Activated naive CD8-positive, alpha-beta T cell treated with anti-CD3 and anti-CD28 coated beads for 36 hours (primary cell): Measurements from ENCODE around the gene LYSMD1. TPM values are rescaled to one million over a fixed set of nuclear protein-coding genes. Genes with fewer than 3 reads are reported as not detected.

Experiments
- DNase-seq: peaks from one replicate; pipeline ENCODE4 v3.0.0; 2021
- H3K27ac Mint-ChIP-seq: one replicate; pipeline ENCODE4 v1.8.0; 2022; ENCODE audit warnings: mild to moderate bottlenecking, moderate library complexity, mixed read lengths
- H3K27me3 Mint-ChIP-seq: one replicate; pipeline ENCODE4 v1.8.0; 2022; ENCODE audit warnings: mild to moderate bottlenecking, mixed read lengths
- H3K36me3 Mint-ChIP-seq: one replicate; pipeline ENCODE4 v1.8.0; 2021; ENCODE audit warnings: mild to moderate bottlenecking, mixed read lengths
- H3K4me1 Mint-ChIP-seq: one replicate; pipeline ENCODE4 v1.8.0; 2021; ENCODE audit warnings: mixed read lengths
- H3K4me3 Mint-ChIP-seq: one replicate; pipeline ENCODE4 v1.8.0; 2022; ENCODE audit warnings: mild to moderate bottlenecking, moderate library complexity, mixed read lengths
- H3K9me3 Mint-ChIP-seq: one replicate; pipeline ENCODE4 v1.8.0; 2022; ENCODE audit warnings: mixed read lengths
- total RNA-seq, 2 experiments: library from RNA; stranded (reverse); gene quantifications; one replicate each; pipeline ENCODE4 v1.2.3, GENCODE V29; 2021

The LYSMD1 gene
- total RNA-seq, 2 experiments from 2014 or later, result 3.5 TPM

DNA sequence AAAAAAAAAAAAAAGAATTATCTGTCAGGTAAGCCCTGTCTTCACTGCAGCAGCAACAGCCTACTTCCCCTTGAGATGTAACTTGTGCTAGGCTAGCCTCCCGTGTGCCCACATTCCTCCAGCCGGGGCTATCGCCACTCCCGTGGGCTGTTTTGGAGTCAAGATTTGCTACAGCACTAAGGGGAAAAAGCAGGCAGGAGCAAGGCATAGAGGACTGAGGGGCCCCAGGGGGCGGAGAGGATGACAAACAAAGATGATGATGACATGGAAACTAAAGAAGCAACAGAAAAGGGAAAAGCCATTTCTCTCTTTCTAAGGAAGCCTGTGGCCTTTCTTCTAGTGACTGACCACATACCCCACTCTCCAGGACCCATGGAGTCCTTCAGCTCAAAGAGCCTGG is 7.4 kb downstream of the LYSMD1 start:
- Mint-ChIP-seq H3K9me3 (peaks cover 2% of the 10 kb centered on the region), H3K4me1 (peaks cover 50% of the 10 kb centered on the region), H3K27me3 (no peaks in the 10 kb centered on the region), H3K4me3 (peak overlapping the region; percentile 94), H3K36me3 (peaks cover 48% of the 10 kb centered on the region), H3K27ac (peak overlapping the region; percentile 94)
- DNase-seq, result peak; percentile 66

- no peaks in the 10 kb centered on the region for H3K27me3 Mint-ChIP-seq
- peaks cover 48% of the 10 kb centered on the region for H3K36me3 Mint-ChIP-seq
- H3K9me3 Mint-ChIP-seq, result peaks cover 2% of the 10 kb centered on the region
Measured at GRCh38 chr1:151157067-151157531, 8.6 kb downstream of the LYSMD1 start.

DNA sequence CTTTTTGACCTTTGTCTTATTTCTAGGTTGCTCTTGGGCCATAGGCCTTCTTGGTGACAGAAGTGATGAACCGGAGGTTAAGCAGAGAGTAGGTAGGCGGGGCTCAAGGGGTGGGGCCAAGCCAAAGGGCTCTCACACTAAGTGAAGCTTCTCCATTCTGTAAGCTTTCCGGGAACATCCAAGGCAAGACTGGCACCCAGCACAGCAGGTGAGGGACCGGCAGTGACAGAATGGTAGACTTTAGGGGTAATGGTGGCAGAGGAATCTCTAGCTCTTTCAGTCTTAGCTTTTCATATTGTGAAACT is 9.2 kb downstream of the LYSMD1 start, which contains the start of gene TNFAIP8L2:
Gene TNFAIP8L2 (plus strand): TSS at position 135 of the 305 bp plus-strand sequence. CDS start 2,049 bp downstream, outside the sequence.
- peak within 1 kb of the TSS; percentile 94 for H3K4me3 Mint-ChIP-seq
- peaks cover 2% of the 10 kb centered on the region for H3K9me3 Mint-ChIP-seq
- H3K4me1 Mint-ChIP-seq, result peaks cover 35% of the 10 kb centered on the region
- peak; percentile 77 for DNase-seq
- peaks cover 43% of the 10 kb centered on the region for H3K36me3 Mint-ChIP-seq
- no peaks in the 10 kb centered on the region for H3K27me3 Mint-ChIP-seq
- H3K27ac Mint-ChIP-seq, result peak within 1 kb of the TSS; percentile 94

More at GRCh38 chr1:151157067-151157531, 8.6 kb downstream of the LYSMD1 start:
- peak; percentile 72 for DNase-seq
- Mint-ChIP-seq H3K4me1 (peaks cover 42% of the 10 kb centered on the region), H3K27ac (peak overlapping the region; percentile 94), H3K4me3 (peak overlapping the region; percentile 94)

DNA sequence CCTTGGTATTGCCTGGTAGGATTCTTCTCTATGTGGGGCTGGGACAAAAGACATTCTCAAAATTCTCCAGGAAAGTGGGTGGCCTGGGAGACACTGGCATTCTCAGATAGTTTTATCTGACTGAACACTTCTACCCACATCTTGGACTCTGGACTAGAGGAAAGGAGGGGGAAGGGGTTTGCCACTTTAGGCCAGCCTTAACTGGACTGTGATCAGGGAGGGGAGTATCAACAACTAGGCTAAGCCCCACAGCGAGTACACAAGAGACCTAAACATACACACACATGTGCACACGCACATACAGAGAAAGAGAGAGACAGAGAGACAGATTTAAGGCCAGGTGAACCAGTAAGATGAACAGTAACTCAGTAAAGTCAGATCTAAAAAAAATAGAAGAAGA is 18.0 kb downstream of the LYSMD1 start:
- Mint-ChIP-seq H3K27ac (no peak overlapping the region), H3K9me3 (no peaks in the 10 kb centered on the region), H3K36me3 (no peaks in the 10 kb centered on the region), H3K27me3 (peaks cover 10% of the 10 kb centered on the region), H3K4me1 (peaks cover 4% of the 10 kb centered on the region), H3K4me3 (no peak overlapping the region)
- DNase-seq, result no peak

DNA sequence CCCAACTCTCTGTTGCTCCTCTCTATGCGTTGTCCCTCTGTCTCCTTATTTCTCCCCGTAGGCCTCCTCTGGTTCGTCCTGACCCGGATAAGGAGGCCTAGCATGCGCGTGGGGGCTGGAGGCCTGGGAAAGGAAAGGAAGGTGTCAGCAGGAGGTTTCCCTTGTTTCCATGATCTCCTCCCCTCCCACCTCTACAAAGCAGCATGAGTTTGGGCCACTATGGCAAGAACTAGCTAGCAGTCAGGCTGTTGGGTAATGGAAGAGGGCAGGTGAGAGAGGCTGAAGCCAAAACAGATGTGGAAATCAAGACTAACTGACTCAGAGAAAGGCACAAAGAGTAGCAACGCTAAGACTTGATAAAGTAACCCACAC is 18.6 kb downstream of the LYSMD1 start:
- no peak for DNase-seq
- H3K27ac Mint-ChIP-seq, result no peak overlapping the region

GRCh38 chr1:151146412-151147131 is 19.1 kb downstream of the LYSMD1 start, which contains the start of gene SEMA6C:
TSS of gene SEMA6C (minus strand) at chr1:151146631. CDS start at chr1:151142621, 4,010 bp downstream.
- Mint-ChIP-seq H3K4me3 (peak within 1 kb of the TSS; percentile 85), H3K27ac (peak within 1 kb of the TSS; percentile 62), H3K27me3 (peaks cover 10% of the 10 kb centered on the region), H3K36me3 (no peaks in the 10 kb centered on the region), H3K4me1 (peaks cover 4% of the 10 kb centered on the region), H3K9me3 (no peaks in the 10 kb centered on the region)
- DNase-seq, result peak; percentile 91

More for the DNA sequence above, 18.6 kb downstream of the LYSMD1 start:
- peaks cover 4% of the 10 kb centered on the region for H3K4me1 Mint-ChIP-seq
- peak overlapping the region; percentile 85 for H3K4me3 Mint-ChIP-seq
- no peaks in the 10 kb centered on the region for H3K9me3 Mint-ChIP-seq
- peaks cover 10% of the 10 kb centered on the region for H3K27me3 Mint-ChIP-seq
- H3K36me3 Mint-ChIP-seq, result no peaks in the 10 kb centered on the region

DNA sequence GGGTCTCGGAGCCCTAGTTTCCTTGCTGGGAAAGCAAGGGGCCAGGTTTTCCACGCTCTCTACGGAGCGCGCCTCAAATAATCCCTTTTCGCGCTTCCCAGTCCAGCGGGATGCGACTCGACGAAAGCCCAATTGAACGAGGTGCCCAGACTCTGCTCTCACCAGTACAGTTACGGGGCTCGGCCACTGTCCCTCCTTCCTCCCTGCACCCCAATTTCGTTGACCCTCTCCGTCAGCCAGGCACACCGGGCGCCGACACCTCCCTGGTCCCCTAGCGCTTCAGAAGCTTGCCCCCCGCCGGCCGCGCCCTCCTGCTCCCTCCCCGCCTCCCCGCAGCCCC is 19.7 kb downstream of the LYSMD1 start:
- H3K4me1 Mint-ChIP-seq, result peaks cover 4% of the 10 kb centered on the region
- H3K36me3 Mint-ChIP-seq, result no peaks in the 10 kb centered on the region
- no peak for DNase-seq
- peak overlapping the region; percentile 85 for H3K4me3 Mint-ChIP-seq
- no peak overlapping the region for H3K27ac Mint-ChIP-seq
- no peaks in the 10 kb centered on the region for H3K9me3 Mint-ChIP-seq
- peaks cover 10% of the 10 kb centered on the region for H3K27me3 Mint-ChIP-seq

- Mint-ChIP-seq H3K27ac (no peak overlapping the region), H3K36me3 (no peaks in the 10 kb centered on the region)
- DNase-seq, result no peak
Measured at GRCh38 chr1:151145304-151146071, 20.2 kb downstream of the LYSMD1 start.

GRCh38 chr1:151144474-151145303 is 21.0 kb downstream of the LYSMD1 start:
- H3K4me3 Mint-ChIP-seq, result no peak overlapping the region
- peaks cover 4% of the 10 kb centered on the region for H3K4me1 Mint-ChIP-seq
- H3K36me3 Mint-ChIP-seq, result no peaks in the 10 kb centered on the region
- DNase-seq, result no peak
- peaks cover 10% of the 10 kb centered on the region for H3K27me3 Mint-ChIP-seq
- H3K27ac Mint-ChIP-seq, result no peak overlapping the region
- H3K9me3 Mint-ChIP-seq, result no peaks in the 10 kb centered on the region

More at GRCh38 chr1:151145304-151146071, 20.2 kb downstream of the LYSMD1 start:
- no peaks in the 10 kb centered on the region for H3K9me3 Mint-ChIP-seq
- H3K4me1 Mint-ChIP-seq, result peaks cover 4% of the 10 kb centered on the region
- peak overlapping the region; percentile 85 for H3K4me3 Mint-ChIP-seq
- peaks cover 10% of the 10 kb centered on the region for H3K27me3 Mint-ChIP-seq

GRCh38 chr1:151143986-151144385 is 21.7 kb downstream of the LYSMD1 start:
- no peaks in the 10 kb centered on the region for H3K36me3 Mint-ChIP-seq
- peaks cover 10% of the 10 kb centered on the region for H3K27me3 Mint-ChIP-seq
- peaks cover 4% of the 10 kb centered on the region for H3K4me1 Mint-ChIP-seq
- DNase-seq, result no peak
- no peak overlapping the region for H3K27ac Mint-ChIP-seq
- H3K4me3 Mint-ChIP-seq, result no peak overlapping the region
- no peaks in the 10 kb centered on the region for H3K9me3 Mint-ChIP-seq

DNA sequence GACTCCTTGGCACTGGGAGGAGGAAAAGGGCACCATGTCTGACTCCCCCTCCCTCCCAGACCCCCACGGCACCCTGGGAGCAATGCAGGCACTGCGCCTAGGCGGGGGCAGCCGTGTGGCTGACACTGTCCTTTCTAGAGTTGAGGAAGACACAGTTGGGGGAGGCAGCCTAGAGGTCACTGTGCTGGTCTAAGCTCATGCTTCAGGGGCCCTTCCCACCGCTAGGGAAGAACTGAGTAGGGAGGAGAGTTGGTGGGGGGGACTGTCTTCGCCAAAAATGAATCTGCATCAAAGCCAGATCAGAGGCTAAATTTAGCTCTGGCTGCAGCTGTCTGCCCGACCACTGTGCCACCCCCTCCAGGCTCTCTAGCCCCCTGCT is 22.7 kb downstream of the LYSMD1 start:
- no peak overlapping the region for H3K4me3 Mint-ChIP-seq
- no peak overlapping the region for H3K27ac Mint-ChIP-seq
- H3K9me3 Mint-ChIP-seq, result no peaks in the 10 kb centered on the region
- H3K36me3 Mint-ChIP-seq, result no peaks in the 10 kb centered on the region
- no peak for DNase-seq
- H3K27me3 Mint-ChIP-seq, result peaks cover 10% of the 10 kb centered on the region
- peaks cover 4% of the 10 kb centered on the region for H3K4me1 Mint-ChIP-seq

- Mint-ChIP-seq H3K36me3 (no peaks in the 10 kb centered on the region), H3K4me3 (no peak overlapping the region), H3K4me1 (peaks cover 4% of the 10 kb centered on the region), H3K27ac (no peak overlapping the region), H3K27me3 (peaks cover 6% of the 10 kb centered on the region), H3K9me3 (no peaks in the 10 kb centered on the region)
- no peak for DNase-seq
Measured at GRCh38 chr1:151142411-151143056, 23.2 kb downstream of the LYSMD1 start.

GRCh38 chr1:151137789-151138188 is 27.9 kb downstream of the LYSMD1 start:
- DNase-seq, result no peak
- Mint-ChIP-seq H3K27ac (no peak overlapping the region), H3K4me3 (no peak overlapping the region), H3K9me3 (no peaks in the 10 kb centered on the region), H3K27me3 (no peaks in the 10 kb centered on the region), H3K36me3 (no peaks in the 10 kb centered on the region), H3K4me1 (no peaks in the 10 kb centered on the region)
